Ishikawa (cell line): ENCODE results near the gene TSN.

Experiments used
- FOXM1 ChIP-seq: IDR thresholded peaks from 2 replicates; pipeline ENCODE4 v1.6.1; 2012; ENCODE audit warnings: low read depth, borderline replicate concordance
- RAD21 ChIP-seq: IDR thresholded peaks from 2 replicates; pipeline ENCODE4 v1.6.1; 2012; ENCODE audit warnings: low read depth
- TAF1 ChIP-seq: IDR thresholded peaks from 2 replicates; pipeline ENCODE4 v1.6.1; 2012; ENCODE audit warnings: low read depth, mild to moderate bottlenecking
- ZBTB7A ChIP-seq: IDR thresholded peaks from 2 replicates; pipeline ENCODE4 v1.6.1; 2012; ENCODE audit warnings: low read depth
- TF ChIP-seq, protein P1 (sequence below): IDR thresholded peaks from 2 replicates; pipeline ENCODE4 v1.6.1; 2012

GRCh38 chr2:121722479-121722878, 33.0 kb upstream of the TSN start:
- TF ChIP-seq FOXM1 (no peak), TAF1 (no peak), RAD21 (no peak), ZBTB7A (no peak)
- TF ChIP-seq, protein P1, sequence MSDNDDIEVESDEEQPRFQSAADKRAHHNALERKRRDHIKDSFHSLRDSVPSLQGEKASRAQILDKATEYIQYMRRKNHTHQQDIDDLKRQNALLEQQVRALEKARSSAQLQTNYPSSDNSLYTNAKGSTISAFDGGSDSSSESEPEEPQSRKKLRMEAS, result no peak
